Muscle of leg (tissue), 11 donors: ENCODE results near the gene TAP2. TPM values are rescaled to one million over a fixed set of nuclear protein-coding genes. Genes with fewer than 3 reads are reported as not detected.

Experiments
- DNase-seq: peaks from one replicate; pipeline ENCODE4 v3.0.0; 2013
- H3K27ac ChIP-seq: one replicate; pipeline ENCODE4 v1.5.1; 2013; ENCODE audit warnings: mild to moderate bottlenecking, low read length, control low read depth
- H3K27me3 ChIP-seq: one replicate; pipeline ENCODE4 v1.6.1; 2013; ENCODE audit warnings: low read length; ENCODE audit not compliant: control insufficient read depth, insufficient read depth
- H3K36me3 ChIP-seq: one replicate; pipeline ENCODE4 v1.6.1; 2013; ENCODE audit warnings: low read length; ENCODE audit not compliant: control insufficient read depth, insufficient read depth
- H3K4me1 ChIP-seq: one replicate; pipeline ENCODE4 v1.6.1; 2013; ENCODE audit warnings: low read length; ENCODE audit not compliant: control insufficient read depth, insufficient read depth
- H3K4me3 ChIP-seq: one replicate; pipeline ENCODE4 v1.5.1; 2013; ENCODE audit warnings: low read length, control low read depth
- H3K9me3 ChIP-seq: replicated peaks from 2 replicates; pipeline ENCODE4 v1.6.1; 2013; ENCODE audit warnings: low read depth, low read length; ENCODE audit not compliant: control insufficient read depth
- WGBS: methylation state at CpG from one replicate; pipeline ENCODE4 v1.1.5; 2013; ENCODE audit warnings: missing lambda C conversion rate; ENCODE audit not compliant: insufficient coverage; 5-methylcytosine and 5-hydroxymethylcytosine counted together
- polyA plus RNA-seq, 8 donors: library from polyadenylated mRNA; unstranded; fragments of 120-200 nt; gene quantifications; one replicate each; pipeline versions ENCODE4 v1.2.1 to v1.2.3, GENCODE V29; 2013; ENCODE audit warnings: inconsistent platforms in 1 of 8, low replicate concordance in 1 of 8; ENCODE audit not compliant: insufficient read length in 8 of 8, insufficient read depth in 1 of 8
- total RNA-seq: library from RNA; stranded (reverse); fragments of 120-200 nt; gene quantifications from one replicate; pipeline ENCODE4 v1.2.4, GENCODE V29; 2013

Gene TAP2
- total and polyA plus RNA-seq, 9 donors, result 4.5 to 8.7 (median 6.7) TPM

- Histone ChIP-seq H3K4me1 (peaks cover 23% of the 10 kb centered on the region), H3K27me3 (peaks cover 17% of the 10 kb centered on the region)
- peak; percentile 15 for DNase-seq
These were observed 6.9 kb upstream of the TAP2 start for GRCh38 chr6:32845384-32845884.

GRCh38 chr6:32844839-32845383, 6.4 kb upstream of the TAP2 start:
- H3K9me3 ChIP-seq, result no peaks in the 10 kb centered on the region
- H3K27ac ChIP-seq, result peak overlapping the region; percentile 99
- peak overlapping the region; percentile 93 for H3K4me3 ChIP-seq
- no peak for DNase-seq
- WGBS, result 7% methylated on average over 9 of the region's 19 CpGs
- H3K36me3 ChIP-seq, result peaks cover 60% of the 10 kb centered on the region
- peaks cover 23% of the 10 kb centered on the region for H3K4me1 ChIP-seq
- peaks cover 17% of the 10 kb centered on the region for H3K27me3 ChIP-seq

More at GRCh38 chr6:32845384-32845884, 6.9 kb upstream of the TAP2 start:
- 80% methylated on average over 8 of the region's 10 CpGs for WGBS
- Histone ChIP-seq H3K4me3 (peak overlapping the region; percentile 9), H3K9me3 (no peaks in the 10 kb centered on the region), H3K27ac (peak overlapping the region; percentile 99), H3K36me3 (peaks cover 63% of the 10 kb centered on the region)

- Histone ChIP-seq H3K36me3 (peaks cover 56% of the 10 kb centered on the region), H3K27ac (peak within 1 kb of the TSS; percentile 99), H3K4me3 (peak within 1 kb of the TSS; percentile 93), H3K9me3 (no peaks in the 10 kb centered on the region), H3K27me3 (peaks cover 17% of the 10 kb centered on the region), H3K4me1 (peaks cover 23% of the 10 kb centered on the region)
- DNase-seq, result peak; percentile 97
- WGBS, result 0% methylated on average over 25 of the region's 40 CpGs
These were observed 5.7 kb upstream of the TAP2 start, which contains the start of gene PSMB8 for GRCh38 chr6:32843979-32844838. PSMB8 (minus strand) TSS chr6:32844047; CDS start chr6:32843996, 51 bp downstream.

GRCh38 chr6:32843331-32843978, 4.9 kb upstream of the TAP2 start:
- H3K27me3 ChIP-seq, result peaks cover 17% of the 10 kb centered on the region
- H3K27ac ChIP-seq, result peak overlapping the region; percentile 99
- DNase-seq, result no peak
- peak overlapping the region; percentile 93 for H3K4me3 ChIP-seq
- no peaks in the 10 kb centered on the region for H3K9me3 ChIP-seq
- peaks cover 23% of the 10 kb centered on the region for H3K4me1 ChIP-seq
- WGBS, result 1% methylated on average over 24 of the region's 28 CpGs
- peaks cover 49% of the 10 kb centered on the region for H3K36me3 ChIP-seq

GRCh38 chr6:32842690-32843089, 4.2 kb upstream of the TAP2 start:
- no peak overlapping the region for H3K27ac ChIP-seq
- no peaks in the 10 kb centered on the region for H3K9me3 ChIP-seq
- peaks cover 41% of the 10 kb centered on the region for H3K36me3 ChIP-seq
- peaks cover 15% of the 10 kb centered on the region for H3K27me3 ChIP-seq
- H3K4me3 ChIP-seq, result no peak overlapping the region
- peaks cover 25% of the 10 kb centered on the region for H3K4me1 ChIP-seq
- no peak for DNase-seq
- 100% methylated on average over 1 of the region's 8 CpGs for WGBS

GRCh38 chr6:32842021-32842650, 3.6 kb upstream of the TAP2 start:
- DNase-seq, result no peak
- no peak overlapping the region for H3K4me3 ChIP-seq
- 94% methylated on average over 5 of the region's 6 CpGs for WGBS
- H3K27me3 ChIP-seq, result peaks cover 15% of the 10 kb centered on the region
- H3K9me3 ChIP-seq, result no peaks in the 10 kb centered on the region
- peaks cover 35% of the 10 kb centered on the region for H3K36me3 ChIP-seq
- H3K4me1 ChIP-seq, result peaks cover 30% of the 10 kb centered on the region
- H3K27ac ChIP-seq, result no peak overlapping the region

GRCh38 chr6:32840604-32841246, 2.2 kb upstream of the TAP2 start:
- peaks cover 15% of the 10 kb centered on the region for H3K27me3 ChIP-seq
- peaks cover 30% of the 10 kb centered on the region for H3K4me1 ChIP-seq
- WGBS, result 88% methylated on average over 7 of the region's 9 CpGs
- H3K4me3 ChIP-seq, result no peak overlapping the region
- H3K27ac ChIP-seq, result no peak overlapping the region
- no peak for DNase-seq
- peaks cover 21% of the 10 kb centered on the region for H3K36me3 ChIP-seq
- H3K9me3 ChIP-seq, result no peaks in the 10 kb centered on the region

GRCh38 chr6:32839356-32839755, 817 bp upstream of the TAP2 start:
- Histone ChIP-seq H3K9me3 (no peaks in the 10 kb centered on the region), H3K4me1 (peaks cover 21% of the 10 kb centered on the region), H3K4me3 (no peak overlapping the region), H3K27ac (peak overlapping the region; percentile 99), H3K27me3 (peaks cover 11% of the 10 kb centered on the region), H3K36me3 (peaks cover 29% of the 10 kb centered on the region)
- DNase-seq, result no peak
- WGBS, result 93% methylated on average over 12 of the region's 15 CpGs

- peak overlapping the region; percentile 99 for H3K27ac ChIP-seq
- no peaks in the 10 kb centered on the region for H3K9me3 ChIP-seq
- H3K36me3 ChIP-seq, result peaks cover 32% of the 10 kb centered on the region
- H3K4me3 ChIP-seq, result peak overlapping the region; percentile 85
- 12% methylated on average over 10 of the region's 12 CpGs for WGBS
- H3K27me3 ChIP-seq, result no peaks in the 10 kb centered on the region
- DNase-seq, result no peak
- H3K4me1 ChIP-seq, result peaks cover 10% of the 10 kb centered on the region
These were observed 857 bp downstream of the TAP2 start for GRCh38 chr6:32837651-32838113.
